ENCODE measurements around the gene HBM.
"Not testable (repeated sequence)": the region's sequence is repeated elsewhere in the genome, so short reads cannot be mapped to it uniquely, and the experiment has no call there.

Gene HBM

GRCh38 chr16:180681-181564 lies 15.1 kb downstream of the HBM start:
- in situ Hi-C loops (cut with MboI; ENCODE audit: low sequenced_read_pairs), result loop anchor here (5.0 kb wide), 1 partner anchor 64 kb away; no protein-coding TSS in a partner anchor

- in situ Hi-C loops (cut with MboI; ENCODE audit: low sequenced_read_pairs), result loop anchor here (5.0 kb wide), 1 partner anchor 64 kb away; no protein-coding TSS in a partner anchor
Observed at GRCh38 chr16:181565-182021, 15.8 kb downstream of the HBM start.

- in situ Hi-C loops (cut with MboI; ENCODE audit: low sequenced_read_pairs), result loop anchor here (5.0 kb wide), 1 partner anchor 66 kb away; no protein-coding TSS in a partner anchor
Observed at GRCh38 chr16:183005-183404, 17.2 kb downstream of the HBM start.

GRCh38 chr16:185213-185612 lies 19.4 kb downstream of the HBM start:
- in situ Hi-C loops (cut with MboI; ENCODE audit: low sequenced_read_pairs), result no loop called here

- in situ Hi-C loops (cut with MboI; ENCODE audit: low sequenced_read_pairs), result no loop called here
Observed at GRCh38 chr16:185691-186090, 19.9 kb downstream of the HBM start.

- in situ Hi-C loops (cut with MboI; ENCODE audit: low sequenced_read_pairs), result no loop called here
Observed at GRCh38 chr16:187330-187729, 21.6 kb downstream of the HBM start.

- in situ Hi-C loops (cut with MboI; ENCODE audit: low sequenced_read_pairs), result no loop called here
Observed at GRCh38 chr16:188674-189073, 22.9 kb downstream of the HBM start.

GRCh38 chr16:189604-190186 lies 23.9 kb downstream of the HBM start:
- in situ Hi-C loops (cut with MboI; ENCODE audit: low sequenced_read_pairs), result no loop called here

GRCh38 chr16:191831-192230 lies 26.1 kb downstream of the HBM start:
- in situ Hi-C loops (cut with MboI; ENCODE audit: low sequenced_read_pairs), result no loop called here

- in situ Hi-C loops (cut with MboI; ENCODE audit: low sequenced_read_pairs), result no loop called here
Observed at GRCh38 chr16:192686-193085, 26.9 kb downstream of the HBM start.

- in situ Hi-C loops (cut with MboI; ENCODE audit: low sequenced_read_pairs), result no loop called here
Observed at GRCh38 chr16:193441-193840, 27.7 kb downstream of the HBM start.

- in situ Hi-C loops (cut with MboI; ENCODE audit: low sequenced_read_pairs), result no loop called here
Observed at GRCh38 chr16:194516-194915, 28.7 kb downstream of the HBM start.

GRCh38 chr16:200388-200787 lies 34.6 kb downstream of the HBM start:
- in situ Hi-C loops (cut with MboI; ENCODE audit: low sequenced_read_pairs), result no loop called here

GRCh38 chr16:203246-203645 lies 37.5 kb downstream of the HBM start:
- in situ Hi-C loops (cut with MboI; ENCODE audit: low sequenced_read_pairs), result no loop called here

- in situ Hi-C loops (cut with MboI; ENCODE audit: low sequenced_read_pairs), result not testable (repeated sequence)
Observed at GRCh38 chr16:204046-204445, 38.3 kb downstream of the HBM start.

- in situ Hi-C loops (cut with MboI; ENCODE audit: low sequenced_read_pairs), result not testable (repeated sequence)
Observed at GRCh38 chr16:209359-209758, 43.6 kb downstream of the HBM start.

- in situ Hi-C loops (cut with MboI; ENCODE audit: low sequenced_read_pairs), result not testable (repeated sequence)
Observed at GRCh38 chr16:211631-212180, 45.9 kb downstream of the HBM start.

GRCh38 chr16:212999-213398 lies 47.2 kb downstream of the HBM start:
- in situ Hi-C loops (cut with MboI; ENCODE audit: low sequenced_read_pairs), result no loop called here
